H1 (cell line): ENCODE measurements around the gene HIBADH. TPM values are rescaled to one million over a fixed set of nuclear protein-coding genes. Genes with fewer than 3 reads are reported as not detected.

ENCODE experiments used
- CTCF ChIA-PET: fragments of 300-600 bp; sonication (Branson Sonifier 250); formaldehyde crosslinking; loops from one replicate; lab custom pipeline; 2021; ENCODE audit not compliant: partially characterized antibody; lab: Charles Lee
- POLR2A ChIA-PET: fragments of 300-600 bp; sonication (Branson Sonifier 250); formaldehyde crosslinking; loops from one replicate; lab custom pipeline; 2021; ENCODE audit warnings: inconsistent platforms; ENCODE audit not compliant: partially characterized antibody; lab: Charles Lee
- DNase-seq, 2 experiments: peaks; one replicate each; pipeline versions ENCODE4 v3.0.0 to v3.0.0-alpha.2; 2010 to 2022; ENCODE audit warnings: low spot score in 2 of 2, low read depth in 1 of 2, mixed read lengths in 1 of 2
- FAIRE-seq: peaks from 2 replicates; lab custom pipeline; 2011; peaks lifted over from hg19 to GRCh38; lab: Jason Lieb, UNC
- H2AFZ ChIP-seq: 2 replicates; pipeline ENCODE4 v1.8.1; 2012; ENCODE audit warnings: low read length, inconsistent platforms
- H2AK5ac ChIP-seq: 2 replicates; pipeline ENCODE4 v1.6.1; 2013; ENCODE audit warnings: low read depth, low read length
- H2BK120ac ChIP-seq: replicated peaks from 2 replicates; pipeline ENCODE3; 2013; ENCODE audit warnings: low read depth, low read length, inconsistent platforms
- H2BK12ac ChIP-seq: 2 replicates; pipeline ENCODE4 v1.6.1; 2013; ENCODE audit warnings: low read depth, low read length
- H2BK15ac ChIP-seq: 2 replicates; pipeline ENCODE4 v1.6.1; 2013; ENCODE audit warnings: low read length
- H2BK20ac ChIP-seq: 2 replicates; pipeline ENCODE4 v1.6.1; 2013; ENCODE audit warnings: low read length
- H2BK5ac ChIP-seq: 2 replicates; pipeline ENCODE4 v1.6.1; 2013; ENCODE audit warnings: low read depth, low read length
- H3K14ac ChIP-seq: 2 replicates; pipeline ENCODE4 v1.6.1; 2013; ENCODE audit warnings: inconsistent platforms; ENCODE audit not compliant: insufficient read length
- H3K18ac ChIP-seq: 2 replicates; pipeline ENCODE4 v1.6.1; 2013; ENCODE audit warnings: low read length; ENCODE audit errors: extremely low read depth
- H3K23ac ChIP-seq: 2 replicates; pipeline ENCODE4 v1.6.1; 2013; ENCODE audit warnings: inconsistent platforms; ENCODE audit not compliant: insufficient read length
- H3K23me2 ChIP-seq: 2 replicates; pipeline ENCODE4 v1.6.1; 2013; ENCODE audit warnings: low read depth, low read length
- H3K27ac ChIP-seq: 2 replicates; pipeline ENCODE4 v1.6.1; 2011; ENCODE audit warnings: low read depth, low read length, inconsistent platforms
- H3K27me3 ChIP-seq, 4 experiments: replicated peaks in 1 of 4; 1 replicate in 1 of 4; 2 replicates in 3 of 4; pipeline versions ENCODE4 v1.6.1 to v1.8.1; 2011 to 2013; ENCODE audit warnings: low read length in 3 of 4, mild to moderate bottlenecking in 3 of 4, inconsistent platforms in 2 of 4, mixed read lengths in 2 of 4, moderate library complexity in 1 of 4; ENCODE audit not compliant: control insufficient read depth in 3 of 4, insufficient read depth in 3 of 4; ENCODE audit errors: extremely low read depth in 1 of 4
- H3K36me3 ChIP-seq, 4 experiments: 2 replicates each; pipeline versions ENCODE4 v1.6.1 to v1.8.1; 2011 to 2013; ENCODE audit warnings: mild to moderate bottlenecking in 4 of 4, low read length in 3 of 4, moderate library complexity in 2 of 4, control low read depth in 1 of 4, inconsistent platforms in 1 of 4; ENCODE audit not compliant: insufficient read depth in 4 of 4, control insufficient read depth in 2 of 4
- H3K4ac ChIP-seq: replicated peaks from 2 replicates; pipeline ENCODE3; 2013; ENCODE audit warnings: low read length, low read depth, mixed read lengths, inconsistent platforms; ENCODE audit not compliant: insufficient read length
- H3K4me1 ChIP-seq, 4 experiments: replicated peaks in 1 of 4; 1 replicate in 1 of 4; 2 replicates in 3 of 4; pipeline versions ENCODE4 v1.6.1 to v1.8.1; 2011 to 2013; ENCODE audit warnings: low read length in 3 of 4, inconsistent platforms in 2 of 4, mixed read lengths in 1 of 4; ENCODE audit not compliant: insufficient read depth in 4 of 4, control insufficient read depth in 3 of 4
- H3K4me2 ChIP-seq, 2 experiments: 2 replicates each; pipeline versions ENCODE4 v1.6.1 to v1.8.1; 2011 to 2013; ENCODE audit warnings: low read depth in 2 of 2, low read length in 2 of 2, control low read depth in 1 of 2, inconsistent platforms in 1 of 2, mild to moderate bottlenecking in 1 of 2; ENCODE audit not compliant: insufficient read depth in 1 of 2
- H3K4me3 ChIP-seq, 4 experiments: fragments of 200-600, 300-600 bp in 1 of 4; sonication (generic), shearing (Covaris generic), sonication (Bioruptor Twin) in 1 of 4; 2 replicates each; pipeline versions ENCODE4 v1.5.1 to v1.8.1; 2011 to 2016; ENCODE audit warnings: low read length in 4 of 4, low read depth in 3 of 4, control low read depth in 2 of 4, inconsistent platforms in 2 of 4, mild to moderate bottlenecking in 2 of 4, mixed read lengths in 1 of 4, moderate library complexity in 1 of 4; ENCODE audit not compliant: insufficient read depth in 2 of 4; ENCODE audit errors: extremely low read depth in 1 of 4
- H3K56ac ChIP-seq: replicated peaks from 2 replicates; pipeline ENCODE3; 2013; ENCODE audit warnings: low read depth, mild to moderate bottlenecking, mixed read lengths, low read length, inconsistent platforms; ENCODE audit not compliant: insufficient read length
- H3K79me1 ChIP-seq: 2 replicates; pipeline ENCODE4 v1.6.1; 2013; ENCODE audit warnings: low read depth, low read length, control low read depth
- H3K79me2 ChIP-seq, 2 experiments: 2 replicates each; pipeline versions ENCODE4 v1.6.1 to v1.8.1; 2012 to 2013; ENCODE audit warnings: low read length in 2 of 2, mild to moderate bottlenecking in 2 of 2, inconsistent platforms in 1 of 2; ENCODE audit not compliant: insufficient read depth in 2 of 2, control insufficient read depth in 1 of 2
- H3K9ac ChIP-seq, 4 experiments: replicated peaks in 1 of 4; 1 replicate in 1 of 4; 2 replicates in 3 of 4; pipeline versions ENCODE4 v1.6.1 to v1.8.1; 2011 to 2013; ENCODE audit warnings: low read depth in 3 of 4, low read length in 3 of 4, control low read depth in 2 of 4, mild to moderate bottlenecking in 2 of 4, moderate library complexity in 2 of 4, inconsistent platforms in 1 of 4; ENCODE audit errors: extremely low read depth in 1 of 4
- H3K9me3 ChIP-seq, 2 experiments: 2 replicates each; pipeline versions ENCODE4 v1.6.1 to v1.8.1; 2012 to 2013; ENCODE audit warnings: mild to moderate bottlenecking in 2 of 2, moderate library complexity in 2 of 2, control low read depth in 1 of 2, inconsistent platforms in 1 of 2, low read depth in 1 of 2, low read length in 1 of 2, mixed read lengths in 1 of 2; ENCODE audit not compliant: insufficient read depth in 2 of 2
- H4K20me1 ChIP-seq, 2 experiments: replicated peaks in 1 of 2; 2 replicates each; pipeline versions ENCODE3 to v1.8.1; 2011 to 2013; ENCODE audit warnings: inconsistent platforms in 2 of 2, low read length in 2 of 2, mild to moderate bottlenecking in 1 of 2; ENCODE audit not compliant: insufficient read depth in 2 of 2, control insufficient read depth in 1 of 2
- H4K5ac ChIP-seq: 2 replicates; pipeline ENCODE4 v1.6.1; 2013; ENCODE audit warnings: low read length, low read depth, mixed read lengths, inconsistent platforms; ENCODE audit not compliant: insufficient read length
- H4K8ac ChIP-seq: 2 replicates; pipeline ENCODE4 v1.8.0; 2013; ENCODE audit warnings: mild to moderate bottlenecking, moderate library complexity, low read length, inconsistent platforms; ENCODE audit not compliant: insufficient read depth; ENCODE audit errors: extremely low read depth
- H4K91ac ChIP-seq: replicated peaks from 2 replicates; pipeline ENCODE3; 2013; ENCODE audit warnings: low read length, mixed read lengths, inconsistent platforms; ENCODE audit not compliant: insufficient read length
- KDM4A ChIP-seq: IDR thresholded peaks from one replicate; pipeline ENCODE4 v1.7.1; 2012; ENCODE audit warnings: low read depth, mild to moderate bottlenecking, moderate library complexity, low read length, inconsistent platforms; ENCODE audit not compliant: severe bottlenecking
- WGBS, 2 experiments: shearing (Covaris generic) in 1 of 2; methylation state at CpG; one replicate each; pipeline versions ENCODE4 v1.1.6 to v1.1.7; 2013 to 2015; ENCODE audit warnings: low lambda C conversion rate in 2 of 2, mixed read lengths in 2 of 2, inconsistent platforms in 1 of 2, low coverage in 1 of 2, missing lambda C conversion rate in 1 of 2; ENCODE audit not compliant: insufficient replicate concordance in 2 of 2, insufficient coverage in 1 of 2, insufficient read length in 1 of 2; ENCODE audit errors: extremely low coverage in 1 of 2, missing lambda C conversion rate in 1 of 2; 5-methylcytosine and 5-hydroxymethylcytosine counted together
- polyA plus RNA-seq, 7 experiments: library from polyadenylated mRNA; depleted of rRNA in 3 of 7; stranded (reverse) in 5 of 7; unstranded in 2 of 7; fragments of >200 nt in 5 of 7; fragments of 200-250 nt in 2 of 7; gene quantifications; 1 replicate in 5 of 7; 2 replicates in 1 of 7; 4 replicates in 1 of 7; pipeline versions ENCODE4 v1.2.1 to v1.2.3, GENCODE V29; 2011 to 2013; ENCODE audit warnings: missing spikeins in 2 of 7, mixed read lengths in 2 of 7
- total RNA-seq: library from RNA; stranded (reverse); fragmentation: NEBNext Ultra II Directional; extraction: Animal tissue kit (Norgen Biotek cat#: 25700); gene quantifications from 2 replicates; pipeline ENCODE4 v1.2.1, GENCODE V29; 2021

HIBADH gene
- total and polyA plus RNA-seq, 2 of the 8 experiments (the other 6 are each of a cell fraction or from before 2014, with no cell fraction given) = 30.1 to 39.5 TPM

DNA sequence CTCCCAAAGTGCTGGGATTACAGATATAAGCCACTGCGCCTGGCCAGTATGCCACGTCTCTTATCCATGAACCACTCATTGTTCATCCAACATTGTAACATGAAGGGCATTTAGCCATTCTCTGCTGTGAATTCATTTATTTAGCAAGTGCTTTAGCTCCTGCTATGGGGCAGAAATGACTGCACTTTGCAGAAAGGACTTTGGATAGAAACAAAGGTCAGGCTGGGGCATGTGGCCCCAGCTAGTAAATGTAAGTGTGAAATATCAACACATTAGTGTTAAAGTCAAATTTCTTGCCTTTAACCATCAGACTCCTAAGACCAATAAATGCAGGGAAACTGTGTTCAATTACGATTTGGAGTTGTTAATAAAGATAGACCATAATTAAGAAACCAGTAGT, 49.5 kb upstream of the HIBADH start:
- Histone ChIP-seq H2BK20ac (no peak overlapping the region), H3K79me2 (no peaks in the 10 kb centered on the region), H3K9ac (no peak overlapping the region), H3K79me1 (no peaks in the 10 kb centered on the region), H3K18ac (no peak overlapping the region), H2BK15ac (no peak overlapping the region), H3K36me3 (no peaks in the 10 kb centered on the region), H3K27me3 (no peaks in the 10 kb centered on the region), H3K14ac (no peak overlapping the region), H3K23ac (no peak overlapping the region), H2AFZ (no peak overlapping the region), H2AK5ac (no peak overlapping the region), H3K9me3 (no peaks in the 10 kb centered on the region), H4K91ac (no peak overlapping the region), H3K4me3 (no peak overlapping the region), H4K8ac (no peak overlapping the region), H3K4me2 (no peak overlapping the region), H3K56ac (no peak overlapping the region), H2BK5ac (no peak overlapping the region), H2BK120ac (no peak overlapping the region), H4K20me1 (no peaks in the 10 kb centered on the region), H3K23me2 (no peaks in the 10 kb centered on the region), H2BK12ac (no peak overlapping the region), H3K4me1 (no peaks in the 10 kb centered on the region), H4K5ac (no peak overlapping the region), H3K4ac (no peak overlapping the region), H3K27ac (no peak overlapping the region)
- WGBS, 2 experiments = 83% methylated on average over 2 of the region's 3 CpGs; no CpG with 5 or more reads in 1 of the 2 experiments
- no peak for DNase-seq
- POLR2A ChIA-PET = no interaction called here
- CTCF ChIA-PET = interaction anchor here (1.0 to 1.2 kb wide), 2 partner anchors 26 to 33 kb away, joined by 4 to 5 read pairs; no protein-coding TSS in a partner anchor
- no peak for FAIRE-seq
- TF ChIP-seq KDM4A = no peak
